Fibroblast of mammary gland (primary cell): ENCODE results near the gene SELE.

Experiments used
- DNase-seq: peaks from one replicate; pipeline ENCODE4 v3.0.0-alpha.2; 2010; ENCODE audit warnings: low read depth
- H3K4me3 ChIP-seq: 2 replicates; pipeline ENCODE4 v1.5.1; 2011; ENCODE audit warnings: low read depth, mild to moderate bottlenecking, low read length, moderate library complexity; ENCODE audit not compliant: control insufficient read depth
- CTCF ChIP-seq: conservative IDR thresholded peaks from 2 replicates; pipeline ENCODE4 v1.5.1; 2011; ENCODE audit warnings: low read depth, low read length, inconsistent platforms; ENCODE audit not compliant: control insufficient read depth, insufficient read depth

SELE gene

GRCh38 chr1:169698976-169699375 is 34.9 kb downstream of the SELE start:
- TF ChIP-seq CTCF: no peak
- H3K4me3 ChIP-seq: no peak overlapping the region
- no peak for DNase-seq

DNA sequence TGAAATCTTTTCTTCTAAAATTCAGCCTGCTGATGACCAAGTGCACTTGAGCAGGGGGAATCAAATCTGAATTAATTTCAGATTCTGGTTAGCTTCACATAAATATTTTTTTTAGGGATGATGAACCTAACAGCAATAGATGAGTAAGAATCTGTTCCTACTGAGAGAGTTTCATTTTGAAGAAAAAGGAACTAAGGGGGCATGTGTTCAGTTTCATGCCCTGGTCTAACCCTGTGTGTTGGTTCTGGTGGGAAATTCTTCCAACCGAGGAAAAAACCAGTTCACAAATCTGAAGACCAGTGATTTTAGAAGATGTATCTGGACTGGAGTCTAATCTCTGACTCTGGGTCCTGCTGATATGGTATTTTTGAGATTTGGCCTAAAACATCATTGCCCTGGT is 36.1 kb downstream of the SELE start:
- no peak for TF ChIP-seq CTCF
- no peak for DNase-seq
- H3K4me3 ChIP-seq: no peak overlapping the region

- DNase-seq: no peak
- no peak for TF ChIP-seq CTCF
- H3K4me3 ChIP-seq: no peak overlapping the region
Observed at GRCh38 chr1:169696273-169697100, 37.4 kb downstream of the SELE start.

DNA sequence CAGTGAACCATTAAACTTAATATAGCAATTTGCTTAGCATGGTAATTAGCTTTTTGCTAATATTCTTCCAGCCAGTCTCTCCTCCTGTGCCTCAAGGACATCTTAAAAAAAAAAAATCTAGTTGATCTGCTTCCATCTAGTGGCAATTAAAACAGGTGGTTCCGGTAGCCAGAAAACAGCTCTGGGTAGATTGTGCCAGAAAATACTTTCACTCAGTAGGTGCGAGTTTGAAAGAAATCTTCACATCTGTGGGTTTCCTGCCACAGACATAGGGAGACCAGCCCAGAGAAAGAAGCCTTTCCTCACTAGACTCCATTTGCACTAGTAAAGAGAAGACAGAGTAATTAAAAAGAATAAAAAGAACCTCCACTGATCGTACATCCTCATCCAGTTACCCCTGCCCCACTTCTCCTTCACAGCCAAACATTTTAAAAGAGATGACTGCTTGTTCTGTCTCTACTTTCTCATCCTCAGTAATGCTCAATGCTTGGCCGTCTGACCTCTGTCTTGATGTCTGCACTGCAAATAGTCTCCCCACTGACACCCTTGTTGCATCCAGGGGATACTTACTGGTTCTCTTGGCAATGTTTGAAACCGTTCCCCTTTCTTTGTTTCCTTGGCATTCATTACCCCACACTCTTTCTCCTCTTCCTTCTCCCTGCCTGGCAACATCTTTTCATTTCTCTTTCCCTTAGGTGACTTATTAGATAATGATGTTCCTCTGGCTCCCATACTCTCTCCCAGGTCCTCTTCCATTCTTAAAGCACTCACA is 39.4 kb downstream of the SELE start:
- no peak overlapping the region for H3K4me3 ChIP-seq
- no peak for TF ChIP-seq CTCF
- no peak for DNase-seq

GRCh38 chr1:169692756-169693460 is 41.0 kb downstream of the SELE start:
- no peak overlapping the region for H3K4me3 ChIP-seq
- DNase-seq: no peak
- TF ChIP-seq CTCF: no peak

DNA sequence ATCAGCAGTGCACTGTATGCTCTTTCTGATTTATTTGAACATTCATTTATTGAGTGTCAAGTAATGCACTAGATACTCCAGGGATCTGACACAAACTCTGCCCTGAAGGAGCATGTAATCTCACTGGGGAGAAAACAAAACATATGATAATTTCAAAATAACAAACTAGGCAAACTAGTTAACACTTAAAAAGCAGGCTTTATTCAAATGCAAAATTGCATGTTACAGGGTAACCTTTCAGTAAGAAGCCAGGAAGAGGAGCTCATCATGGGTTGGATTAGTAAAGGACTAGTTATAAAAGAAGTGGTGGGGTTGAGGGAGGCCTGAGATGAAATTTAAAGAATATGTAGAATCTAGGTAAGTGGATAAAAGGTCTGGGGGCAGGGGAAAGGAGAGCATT is 43.4 kb downstream of the SELE start:
- DNase-seq: no peak
- TF ChIP-seq CTCF: no peak
- H3K4me3 ChIP-seq: no peak overlapping the region
